BLaER1 (cell line): Measurements from ENCODE around the gene SALL3.

Experiments used
- H3K27ac ChIP-seq: shearing (Covaris generic); formaldehyde crosslinking; 2 replicates; pipeline ENCODE4 v1.8.1; 2022
- H3K27me3 ChIP-seq: shearing (Covaris generic); formaldehyde crosslinking; 2 replicates; pipeline ENCODE4 v1.8.1; 2022
- H3K36me3 ChIP-seq: shearing (Covaris generic); formaldehyde crosslinking; 2 replicates; pipeline ENCODE4 v1.8.1; 2022
- H3K4me1 ChIP-seq: shearing (Covaris generic); formaldehyde crosslinking; 2 replicates; pipeline ENCODE4 v1.8.1; 2022
- H3K4me2 ChIP-seq: shearing (Covaris generic); formaldehyde crosslinking; 2 replicates; pipeline ENCODE4 v1.8.1; 2022
- H3K4me3 ChIP-seq: shearing (Covaris generic); formaldehyde crosslinking; 2 replicates; pipeline ENCODE4 v1.8.1; 2022
- H3K9ac ChIP-seq: shearing (Covaris generic); formaldehyde crosslinking; 2 replicates; pipeline ENCODE4 v1.8.1; 2022
- H3K9me3 ChIP-seq: shearing (Covaris generic); formaldehyde crosslinking; 2 replicates; pipeline ENCODE4 v1.8.1; 2022
- H4K20me1 ChIP-seq: shearing (Covaris generic); formaldehyde crosslinking; 2 replicates; pipeline ENCODE4 v1.8.1; 2022
- Cebpa-rat ChIP-seq: shearing (Covaris generic); IDR thresholded peaks from 2 replicates; pipeline ENCODE4 v1.8.1; 2022

The SALL3 gene

DNA sequence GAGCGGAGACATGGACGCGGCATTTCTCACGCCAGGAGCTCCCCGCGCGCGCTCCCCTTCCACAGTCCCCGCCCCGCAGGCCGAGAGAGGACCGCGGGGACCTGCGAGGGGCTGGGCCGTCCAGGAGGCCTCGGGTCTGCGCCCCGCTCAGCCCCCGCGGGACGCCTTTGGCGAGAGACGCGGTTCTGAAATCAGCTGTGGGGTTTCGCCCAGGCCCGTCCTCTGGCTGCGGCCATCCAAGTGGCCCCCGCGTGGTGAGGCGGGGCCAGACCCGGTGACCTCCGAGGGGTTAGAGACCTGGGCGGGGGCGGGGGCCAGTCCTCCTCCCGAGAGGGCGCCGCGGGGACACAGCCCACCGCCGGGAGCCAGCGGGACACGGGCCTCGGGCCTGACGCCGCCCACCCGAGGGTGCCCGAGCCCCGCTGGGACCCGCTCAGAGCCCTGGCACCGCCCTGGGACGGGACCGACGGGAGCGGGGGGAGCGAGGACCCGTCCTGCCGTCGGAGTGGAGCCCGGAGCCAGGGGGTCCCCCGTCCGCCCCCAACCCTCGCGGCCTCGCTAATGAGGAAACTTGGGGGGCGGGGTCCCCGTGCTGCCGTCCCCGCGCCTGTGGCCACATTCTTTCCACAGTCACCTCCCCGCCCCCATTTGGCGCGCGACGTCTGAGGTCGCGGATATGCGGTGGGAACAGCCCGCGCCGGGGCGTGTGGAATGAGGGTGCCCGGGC, 6.1 kb upstream of the SALL3 start:
- H3K9ac ChIP-seq, result no peak overlapping the region
- peaks cover 56% of the 10 kb centered on the region for H3K9me3 ChIP-seq
- H3K4me2 ChIP-seq, result no peak overlapping the region
- no peaks in the 10 kb centered on the region for H3K36me3 ChIP-seq
- H3K4me1 ChIP-seq, result no peaks in the 10 kb centered on the region
- TF ChIP-seq Cebpa-rat, result no peak
- no peaks in the 10 kb centered on the region for H4K20me1 ChIP-seq
- peaks cover 49% of the 10 kb centered on the region for H3K27me3 ChIP-seq
- H3K27ac ChIP-seq, result no peak overlapping the region
- peak overlapping the region; percentile 14; the same call in 1 of the 2 replicates for H3K4me3 ChIP-seq

DNA sequence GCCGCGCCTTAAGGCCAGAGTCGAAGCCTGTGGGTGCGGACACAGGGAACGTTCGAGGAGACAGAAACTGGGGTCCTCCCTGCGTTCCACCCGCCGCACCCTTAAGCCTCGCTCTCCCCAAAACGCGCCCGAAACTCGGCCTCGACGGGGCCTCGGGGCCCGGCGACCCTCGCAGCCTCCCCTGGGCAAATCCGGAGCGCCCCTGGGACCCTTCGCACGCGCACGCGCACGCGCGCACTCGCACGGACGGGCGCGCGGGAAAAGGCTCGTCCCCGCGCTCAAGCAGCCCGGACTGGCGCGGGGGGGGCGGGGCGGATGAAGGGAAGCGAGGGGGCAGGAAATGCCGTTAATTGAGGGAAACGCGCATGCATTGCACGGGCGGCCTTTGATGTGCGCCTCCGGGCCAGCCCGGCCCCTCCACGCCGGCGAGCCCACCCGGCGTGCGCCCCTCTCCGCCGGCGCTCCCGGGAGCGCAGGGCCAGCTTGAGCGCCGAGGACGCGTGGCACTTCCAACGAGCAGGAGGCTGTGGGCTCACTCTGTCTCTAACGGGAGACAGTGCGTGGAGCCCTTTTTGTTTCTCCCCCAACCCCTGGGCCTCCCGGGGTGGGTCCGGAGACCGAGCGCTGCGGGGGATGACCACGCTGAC, 5.4 kb upstream of the SALL3 start:
- no peak overlapping the region for H3K27ac ChIP-seq
- no peaks in the 10 kb centered on the region for H3K36me3 ChIP-seq
- no peaks in the 10 kb centered on the region for H4K20me1 ChIP-seq
- H3K4me3 ChIP-seq, result peak overlapping the region; percentile 14; the same call in 1 of the 2 replicates
- no peaks in the 10 kb centered on the region for H3K4me1 ChIP-seq
- H3K9me3 ChIP-seq, result peaks cover 63% of the 10 kb centered on the region
- no peak overlapping the region for H3K9ac ChIP-seq
- H3K27me3 ChIP-seq, result peaks cover 54% of the 10 kb centered on the region
- H3K4me2 ChIP-seq, result no peak overlapping the region
- TF ChIP-seq Cebpa-rat, result no peak

DNA sequence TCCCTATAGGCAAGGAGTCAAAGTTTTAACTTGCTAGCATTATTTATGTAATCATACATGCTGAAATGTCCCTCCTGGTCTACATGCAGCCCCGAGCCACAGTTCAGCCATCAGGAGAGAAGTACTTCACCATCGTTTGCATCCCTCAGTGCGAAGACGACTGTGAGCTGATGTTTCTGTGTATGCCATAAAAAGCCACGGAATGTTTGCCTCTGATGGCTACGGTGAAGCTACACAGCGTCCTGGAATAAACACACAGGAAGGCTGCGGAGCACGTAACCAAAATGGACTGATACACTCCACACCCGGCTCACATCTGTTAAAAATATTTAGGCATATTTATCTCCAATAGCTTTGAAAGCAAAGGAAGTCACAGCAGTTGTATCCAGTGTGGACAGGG, 4.3 kb upstream of the SALL3 start:
- Histone ChIP-seq H3K9me3 (peaks cover 69% of the 10 kb centered on the region), H3K27ac (no peak overlapping the region), H4K20me1 (no peaks in the 10 kb centered on the region), H3K9ac (no peak overlapping the region), H3K27me3 (peaks cover 54% of the 10 kb centered on the region), H3K4me2 (no peak overlapping the region), H3K4me3 (no peak overlapping the region), H3K4me1 (no peaks in the 10 kb centered on the region), H3K36me3 (no peaks in the 10 kb centered on the region)
- no peak for TF ChIP-seq Cebpa-rat

DNA sequence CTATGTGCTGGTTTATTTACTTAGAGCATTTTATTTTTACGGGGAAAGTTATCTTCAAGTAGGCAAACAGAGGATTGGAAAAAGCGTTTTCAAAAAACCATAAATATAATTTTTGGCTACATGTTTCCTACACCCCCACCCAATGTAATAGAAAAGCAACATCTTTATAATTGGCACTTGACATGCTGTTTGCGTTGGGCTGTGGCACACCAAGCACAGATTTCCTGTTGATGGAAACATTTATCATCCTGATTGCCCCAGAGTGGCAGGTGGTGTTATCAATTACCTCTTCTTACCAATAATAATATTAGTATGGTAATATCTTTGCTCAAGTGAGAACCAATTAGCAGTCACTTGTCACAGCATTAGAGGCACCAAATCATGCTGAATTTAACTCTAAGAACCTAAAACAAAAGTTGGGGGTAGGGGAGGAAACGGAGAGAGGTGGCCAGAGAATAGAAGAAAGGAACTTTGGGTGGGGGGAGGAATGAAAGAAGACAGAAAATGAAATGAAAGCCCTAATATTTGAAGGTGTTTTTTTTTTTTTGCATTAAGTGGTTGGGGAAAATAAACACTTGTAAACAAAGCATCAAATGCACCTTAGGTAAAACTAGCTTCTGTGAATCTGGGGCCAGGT, 3.8 kb upstream of the SALL3 start:
- Histone ChIP-seq H3K9me3 (peaks cover 74% of the 10 kb centered on the region), H3K27ac (no peak overlapping the region), H3K4me2 (no peak overlapping the region), H3K4me1 (no peaks in the 10 kb centered on the region), H4K20me1 (no peaks in the 10 kb centered on the region), H3K36me3 (no peaks in the 10 kb centered on the region), H3K9ac (no peak overlapping the region), H3K4me3 (no peak overlapping the region), H3K27me3 (peaks cover 59% of the 10 kb centered on the region)
- no peak for TF ChIP-seq Cebpa-rat

DNA sequence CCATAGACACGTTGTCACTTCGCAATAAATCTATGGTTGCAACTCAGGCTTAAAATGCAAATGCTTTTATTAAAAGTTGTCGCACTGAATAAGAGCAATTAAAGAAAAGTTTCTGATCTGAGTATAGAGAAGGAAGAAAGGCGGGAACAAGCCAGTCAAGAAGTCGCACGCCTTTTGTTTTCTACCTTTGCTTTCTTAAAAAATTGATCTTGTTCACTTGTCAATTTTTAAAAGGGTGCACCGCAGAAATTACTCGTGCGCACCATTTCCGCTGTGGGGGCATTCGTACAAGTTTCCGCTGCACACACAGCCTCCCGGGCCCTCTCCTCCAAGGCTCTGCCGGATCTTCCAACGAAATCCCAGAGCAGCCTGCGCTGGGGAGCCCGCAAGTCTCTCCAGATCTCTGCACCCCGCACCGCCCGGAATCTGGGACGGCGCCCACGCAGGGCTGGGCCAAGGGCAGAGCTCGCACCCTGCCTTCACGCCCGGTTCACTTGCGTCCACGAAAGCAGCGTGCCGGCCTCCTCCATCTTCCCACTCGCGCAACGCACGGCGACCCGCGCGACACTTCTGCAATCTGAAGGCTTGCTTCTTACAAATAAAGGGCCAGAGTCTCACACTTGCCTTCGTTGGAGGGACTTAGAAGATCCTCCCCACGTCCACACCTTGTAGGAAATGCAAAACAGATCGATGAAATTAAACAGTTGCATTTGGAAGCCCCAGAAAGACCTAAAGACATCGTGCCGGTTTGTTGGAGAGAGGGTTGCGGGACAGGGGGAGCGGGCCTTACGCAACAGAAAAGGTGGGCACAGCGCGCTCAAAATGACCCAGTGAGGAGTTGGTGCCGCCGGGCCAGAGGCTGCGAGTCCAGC, 2.6 kb upstream of the SALL3 start:
- H3K9ac ChIP-seq, result no peak overlapping the region
- no peak overlapping the region for H3K27ac ChIP-seq
- no peak overlapping the region for H3K4me2 ChIP-seq
- no peaks in the 10 kb centered on the region for H3K36me3 ChIP-seq
- H3K4me3 ChIP-seq, result no peak overlapping the region; the same call in 1 of the 2 replicates
- H3K27me3 ChIP-seq, result peaks cover 71% of the 10 kb centered on the region
- no peak for TF ChIP-seq Cebpa-rat
- H4K20me1 ChIP-seq, result no peaks in the 10 kb centered on the region
- no peaks in the 10 kb centered on the region for H3K4me1 ChIP-seq
- H3K9me3 ChIP-seq, result peaks cover 81% of the 10 kb centered on the region

DNA sequence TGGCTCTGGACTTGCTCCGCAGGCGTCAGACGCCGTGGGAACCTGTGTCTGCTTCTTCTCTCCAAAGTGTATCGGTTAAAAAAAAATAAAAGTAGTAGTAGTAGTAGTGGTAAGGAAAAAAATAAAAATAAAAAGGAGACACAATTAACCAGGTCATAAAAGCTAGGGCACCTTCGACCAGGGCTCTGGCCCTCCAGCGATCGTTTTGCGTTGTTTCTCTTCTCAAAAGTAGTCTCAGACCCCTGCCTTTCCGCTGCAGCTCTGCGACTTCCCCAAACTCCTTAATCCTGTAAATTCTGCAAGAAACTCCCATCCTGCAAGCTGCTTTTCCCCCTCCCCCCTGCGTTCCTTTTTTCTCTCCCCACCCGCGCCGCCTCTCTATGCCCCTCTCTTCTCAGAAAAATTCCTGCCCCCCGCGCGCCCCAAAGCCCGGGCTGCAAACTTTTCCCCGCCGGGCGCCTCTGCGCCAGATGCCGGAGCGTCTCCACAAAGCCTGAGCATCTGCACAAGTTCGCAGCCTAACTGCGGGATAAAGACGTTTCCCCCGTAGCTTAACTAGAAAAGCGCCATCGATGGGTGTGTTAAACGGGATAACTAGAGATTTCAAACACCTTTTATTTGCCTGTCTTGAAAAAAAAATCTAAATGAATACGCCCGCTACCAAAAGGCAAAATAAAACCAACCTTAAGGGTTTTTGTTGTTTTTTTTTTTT, 1.8 kb upstream of the SALL3 start:
- Histone ChIP-seq H3K4me2 (no peak overlapping the region), H3K9ac (no peak overlapping the region), H3K27me3 (peaks cover 79% of the 10 kb centered on the region), H3K9me3 (peaks cover 76% of the 10 kb centered on the region), H4K20me1 (no peaks in the 10 kb centered on the region), H3K4me1 (no peaks in the 10 kb centered on the region), H3K27ac (no peak overlapping the region), H3K36me3 (no peaks in the 10 kb centered on the region), H3K4me3 (no peak overlapping the region; the same call in 1 of the 2 replicates)
- TF ChIP-seq Cebpa-rat, result no peak

DNA sequence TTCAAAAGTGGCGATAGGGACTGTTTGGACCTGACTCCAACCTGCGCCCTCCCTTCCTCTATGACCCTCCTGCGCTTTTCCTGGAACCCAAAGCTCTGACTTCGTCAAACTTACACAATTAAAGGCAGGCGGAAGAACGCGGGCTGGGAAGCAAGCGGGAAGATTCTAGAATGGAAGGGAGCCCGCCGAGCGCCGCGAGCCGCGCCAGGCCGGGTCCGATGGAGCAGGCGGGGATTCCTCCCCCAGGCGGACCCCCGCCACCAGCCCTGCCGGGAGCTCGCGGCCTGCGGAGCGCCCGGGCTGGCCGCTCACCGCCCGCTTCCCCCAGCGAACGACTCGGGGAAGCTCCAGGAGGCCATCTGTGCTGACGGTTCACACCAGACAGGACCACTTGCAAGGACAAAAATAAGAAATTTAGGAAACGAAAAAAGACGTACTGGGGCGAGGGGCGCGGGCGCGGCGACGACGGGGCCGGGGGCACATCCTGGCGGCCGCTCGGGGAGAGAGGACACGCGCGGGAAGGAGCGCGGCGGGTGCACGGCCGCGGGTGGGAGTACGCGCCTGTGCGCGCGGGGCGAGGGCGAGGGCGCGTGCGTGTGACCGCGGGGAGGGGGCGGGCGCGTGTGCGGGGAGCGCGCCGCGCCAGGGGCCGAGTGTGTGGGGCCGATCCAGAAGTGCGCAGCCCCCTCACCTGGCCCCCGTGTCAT, 1.1 kb upstream of the SALL3 start:
- TF ChIP-seq Cebpa-rat, result no peak
- Histone ChIP-seq H3K36me3 (no peaks in the 10 kb centered on the region), H3K27me3 (peaks cover 79% of the 10 kb centered on the region), H3K4me1 (no peaks in the 10 kb centered on the region), H3K27ac (no peak overlapping the region), H3K9me3 (peaks cover 68% of the 10 kb centered on the region), H4K20me1 (no peaks in the 10 kb centered on the region), H3K9ac (no peak overlapping the region), H3K4me3 (peak overlapping the region; percentile 28; the same call in 1 of the 2 replicates), H3K4me2 (no peak overlapping the region)

DNA sequence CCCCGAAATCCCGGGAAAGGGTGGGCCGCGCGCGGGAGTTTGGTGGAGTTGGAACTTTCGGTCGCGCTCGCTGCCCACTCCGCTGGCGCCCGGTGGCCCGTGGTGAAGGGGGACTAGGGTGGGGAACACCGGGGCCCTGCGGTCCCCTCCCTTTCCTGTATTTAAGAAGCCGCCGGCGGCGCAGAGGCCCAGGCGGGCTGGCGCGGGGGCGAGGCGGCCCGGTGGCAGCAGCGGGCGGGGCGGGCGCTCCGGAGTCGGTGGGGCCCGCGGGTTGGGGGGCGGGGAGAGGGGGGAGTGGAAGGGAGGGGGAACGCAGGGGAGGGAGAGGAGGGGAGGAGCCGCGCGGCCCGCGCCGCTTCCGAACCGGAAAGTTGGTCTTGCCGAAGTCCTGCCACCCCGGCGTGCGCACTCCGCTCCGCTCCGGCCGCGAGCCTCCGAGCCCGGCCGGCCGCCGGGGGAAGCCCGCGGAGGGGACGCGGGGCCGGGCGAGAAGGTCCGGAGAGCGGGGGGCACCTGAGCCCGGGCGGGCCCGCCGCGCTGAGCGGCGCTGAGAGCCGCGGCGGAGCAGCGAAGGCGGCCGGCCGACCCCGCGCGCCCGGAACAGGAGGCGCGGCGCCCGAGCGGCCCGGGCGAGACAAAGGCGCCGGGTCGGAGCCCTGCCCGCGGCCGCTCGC, 425 bp upstream of the SALL3 start:
- H3K27ac ChIP-seq, result no peak overlapping the region
- peaks cover 73% of the 10 kb centered on the region for H3K27me3 ChIP-seq
- no peak overlapping the region for H3K9ac ChIP-seq
- no peak overlapping the region for H3K4me2 ChIP-seq
- no peaks in the 10 kb centered on the region for H4K20me1 ChIP-seq
- no peak overlapping the region for H3K4me3 ChIP-seq
- no peak for TF ChIP-seq Cebpa-rat
- no peaks in the 10 kb centered on the region for H3K36me3 ChIP-seq
- no peaks in the 10 kb centered on the region for H3K4me1 ChIP-seq
- peaks cover 62% of the 10 kb centered on the region for H3K9me3 ChIP-seq
